GM23338 (cell line): ENCODE data around the gene CFAP299. TPM values are rescaled to one million over a fixed set of nuclear protein-coding genes. Genes with fewer than 3 reads are reported as not detected.

Experiments
- ATAC-seq: fragments of 200-7000 bp; cut with Tn5 transposase; 3 replicates; pipeline ENCODE4 v1.9.1; 2020
- DNase-seq: peaks from one replicate; pipeline ENCODE4 v3.0.0-alpha.2; 2015; ENCODE audit warnings: low spot score
- H2AFZ ChIP-seq: fragments of 200-600 bp; sonication (generic); 2 replicates; pipeline ENCODE4 v1.8.0; 2016; ENCODE audit warnings: antibody characterized with exemption, mild to moderate bottlenecking, moderate library complexity
- H3F3A ChIP-seq: fragments of 200-600 bp; sonication (generic); replicated peaks from 2 replicates; pipeline ENCODE4 v1.8.0; 2017; ENCODE audit warnings: antibody characterized with exemption, mixed run types, low read depth
- H3K27ac ChIP-seq: fragments of 200-600 bp; sonication (generic); 2 replicates; pipeline ENCODE4 v1.6.1; 2016; ENCODE audit warnings: low read depth
- H3K27me3 ChIP-seq: fragments of 200-600 bp; sonication (generic); 2 replicates; pipeline ENCODE4 v1.8.0; 2016; ENCODE audit warnings: mild to moderate bottlenecking, mixed run types, moderate library complexity; ENCODE audit not compliant: insufficient read depth
- H3K36me3 ChIP-seq: fragments of 200-600 bp; sonication (generic); 2 replicates; pipeline ENCODE4 v1.8.0; 2016; ENCODE audit warnings: mild to moderate bottlenecking; ENCODE audit not compliant: insufficient read depth
- H3K4me1 ChIP-seq: fragments of 200-600 bp; sonication (generic); 2 replicates; pipeline ENCODE4 v1.8.0; 2016; ENCODE audit warnings: mild to moderate bottlenecking, moderate library complexity; ENCODE audit not compliant: insufficient read depth
- H3K4me2 ChIP-seq: fragments of 200-600 bp; sonication (generic); 2 replicates; pipeline ENCODE4 v1.7.1; 2017; ENCODE audit warnings: mixed run types
- H3K4me3 ChIP-seq: fragments of 200-600 bp; sonication (generic); 2 replicates; pipeline ENCODE4 v1.6.1; 2016; ENCODE audit warnings: mixed run types
- H3K79me2 ChIP-seq: fragments of 200-600 bp; sonication (generic); replicated peaks from 2 replicates; pipeline ENCODE4 v1.8.0; 2017; ENCODE audit warnings: mild to moderate bottlenecking; ENCODE audit not compliant: insufficient read depth
- H3K9me2 ChIP-seq: fragments of 200-600 bp; sonication (generic); 2 replicates; pipeline ENCODE4 v1.8.0; 2017; ENCODE audit not compliant: insufficient read depth
- H4K20me1 ChIP-seq: fragments of 200-600 bp; sonication (generic); replicated peaks from 2 replicates; pipeline ENCODE4 v1.8.0; 2017; ENCODE audit warnings: mild to moderate bottlenecking; ENCODE audit not compliant: insufficient read depth
- H3K27ac Mint-ChIP-seq: 2 replicates; pipeline ENCODE4 v1.8.0; 2020; ENCODE audit warnings: inconsistent platforms, mild to moderate bottlenecking, moderate library complexity, mixed read lengths
- H3K27me3 Mint-ChIP-seq: 3 replicates; pipeline ENCODE4 v1.8.0; 2022; ENCODE audit warnings: low read depth, mild to moderate bottlenecking, moderate library complexity, mixed read lengths, inconsistent platforms; ENCODE audit not compliant: insufficient read depth, poor library complexity
- H3K36me3 Mint-ChIP-seq: 3 replicates; pipeline ENCODE4 v1.8.0; 2021; ENCODE audit warnings: low read depth, mild to moderate bottlenecking, inconsistent platforms, moderate library complexity, mixed read lengths
- H3K4me1 Mint-ChIP-seq: 3 replicates; pipeline ENCODE4 v1.8.0; 2020; ENCODE audit warnings: mild to moderate bottlenecking, inconsistent platforms, mixed read lengths
- H3K4me3 Mint-ChIP-seq: 3 replicates; pipeline ENCODE4 v1.8.0; 2021; ENCODE audit warnings: moderate library complexity, mild to moderate bottlenecking, inconsistent platforms, mixed read lengths
- H3K9me3 Mint-ChIP-seq: 3 replicates; pipeline ENCODE4 v1.8.0; 2020; ENCODE audit warnings: moderate library complexity, mild to moderate bottlenecking, inconsistent platforms, mixed read lengths
- CREB1 ChIP-seq: fragments of 250-450 bp; sonication (Bioruptor Pico); IDR thresholded peaks from 2 replicates; pipeline ENCODE4 v1.5.0; 2020; ENCODE audit warnings: low read depth, mild to moderate bottlenecking, moderate library complexity
- CTCF ChIP-seq, 2 experiments: fragments of 200-600 bp in 1 of 2; sonication (generic) in 1 of 2; conservative IDR thresholded peaks; 2 replicates each; pipeline versions ENCODE4 v1.5.1 to v1.6.1; 2016 to 2017; ENCODE audit warnings: antibody characterized with exemption in 2 of 2, low read depth in 2 of 2, mild to moderate bottlenecking in 2 of 2, moderate library complexity in 1 of 2
- EZH2phosphoT487 ChIP-seq: fragments of 200-600 bp; sonication (generic); IDR thresholded peaks from one replicate; pipeline ENCODE4 v1.8.1; 2018; ENCODE audit warnings: antibody characterized with exemption; ENCODE audit not compliant: unreplicated experiment
- JUNB ChIP-seq: IDR thresholded peaks from one replicate; pipeline ENCODE4 v1.6.1; 2016; ENCODE audit warnings: antibody characterized with exemption; ENCODE audit not compliant: unreplicated experiment
- POLR2AphosphoS5 ChIP-seq: IDR thresholded peaks from 2 replicates; pipeline ENCODE4 v1.6.1; 2016; ENCODE audit warnings: antibody characterized with exemption, low read depth
- STAT1 ChIP-seq: IDR thresholded peaks from one replicate; pipeline ENCODE4 v1.6.1; 2016; ENCODE audit warnings: antibody characterized with exemption; ENCODE audit not compliant: unreplicated experiment
- ZNF114 ChIP-seq: fragments of 250-450 bp; sonication (Bioruptor Pico); IDR thresholded peaks from 2 replicates; pipeline ENCODE4 v1.5.0; 2020; ENCODE audit warnings: mild to moderate bottlenecking, moderate library complexity
- ZNF331 ChIP-seq: fragments of 250-450 bp; sonication (Bioruptor Pico); IDR thresholded peaks from 2 replicates; pipeline ENCODE4 v1.5.0; 2020; ENCODE audit warnings: low read depth, mild to moderate bottlenecking, moderate library complexity
- ZNF462 ChIP-seq: fragments of 250-450 bp; sonication (Bioruptor Pico); IDR thresholded peaks from 2 replicates; pipeline ENCODE4 v1.5.0; 2020; ENCODE audit warnings: mild to moderate bottlenecking, moderate library complexity
- polyA plus RNA-seq: library from polyadenylated mRNA; unstranded; fragments of >200 nt; fragmentation: Nextera tagmentation; extraction: Ambion mirVana; gene quantifications from 2 replicates; pipeline ENCODE4 v1.2.1, GENCODE V29; 2016
- total RNA-seq: library from RNA; depleted of rRNA; stranded (reverse); fragments of >200 nt; shearing (Covaris generic); gene quantifications from 2 replicates; pipeline ENCODE4 v1.2.3, GENCODE V29; 2014

The CFAP299 gene
- total and polyA plus RNA-seq, 2 experiments from 2014 or later, result not detected

- Mint-ChIP-seq H3K9me3 (no peaks in the 10 kb centered on the region), H3K27ac (peak overlapping the region; percentile 41; the same call in 1 of the 2 replicates), H3K27me3 (no peaks in the 10 kb centered on the region), H3K4me1 (peaks cover 20% of the 10 kb centered on the region), H3K36me3 (no peaks in the 10 kb centered on the region), H3K4me3 (no peak overlapping the region; the same call in 2 of the 3 replicates)
- Histone ChIP-seq H3K27ac (no peak overlapping the region), H3F3A (no peaks in the 10 kb centered on the region), H3K9me2 (peaks cover 9% of the 10 kb centered on the region), H3K27me3 (no peaks in the 10 kb centered on the region), H2AFZ (no peak overlapping the region; the same call in 1 of the 2 replicates), H3K36me3 (no peaks in the 10 kb centered on the region), H4K20me1 (no peaks in the 10 kb centered on the region), H3K4me3 (no peak overlapping the region), H3K4me2 (peak overlapping the region; percentile 39; the same call in 1 of the 2 replicates), H3K4me1 (peaks cover 18% of the 10 kb centered on the region), H3K79me2 (no peaks in the 10 kb centered on the region)
- no peak for TF ChIP-seq ZNF331 (CRISPR knock-in tag)
- no peak for TF ChIP-seq JUNB
- TF ChIP-seq ZNF114, result no peak
- TF ChIP-seq STAT1, result no peak
- TF ChIP-seq CREB1 (CRISPR knock-in tag), result no peak
- no peak for TF ChIP-seq POLR2AphosphoS5
- DNase-seq (peak; percentile 64), ATAC-seq (peak; percentile 96)
Measured at GRCh38 chr4:80454556-80454955, 119.0 kb downstream of the CFAP299 start.

- H3K27me3 Mint-ChIP-seq, result peaks cover 4% of the 10 kb centered on the region
- peaks cover 9% of the 10 kb centered on the region for H3K9me2 ChIP-seq
- DNase-seq (peak; percentile 58), ATAC-seq (peak; percentile 86)
- peaks cover 39% of the 10 kb centered on the region for H3K4me1 ChIP-seq
- H4K20me1 ChIP-seq, result no peaks in the 10 kb centered on the region
- no peaks in the 10 kb centered on the region for H3K9me3 Mint-ChIP-seq
- no peak overlapping the region for H3K27ac Mint-ChIP-seq
- peak overlapping the region; percentile 14; the same call in 1 of the 2 replicates for H3K27ac ChIP-seq
- H3K4me3 ChIP-seq, result no peak overlapping the region
- H3K36me3 Mint-ChIP-seq, result no peaks in the 10 kb centered on the region
- H3K4me3 Mint-ChIP-seq, result no peak overlapping the region
- H3K79me2 ChIP-seq, result no peaks in the 10 kb centered on the region
- H3K36me3 ChIP-seq, result no peaks in the 10 kb centered on the region
- H3K4me2 ChIP-seq, result peak overlapping the region; percentile 12
- H3F3A ChIP-seq, result no peaks in the 10 kb centered on the region
- H3K27me3 ChIP-seq, result no peaks in the 10 kb centered on the region
- peaks cover 40% of the 10 kb centered on the region for H3K4me1 Mint-ChIP-seq
- TF ChIP-seq EZH2phosphoT487, result no peak
- TF ChIP-seq CTCF (conservative IDR thresholded peaks at IDR 0.05; ENCODE audit: low read depth in 2 of 2), result peak in 1 of 2 experiments; percentile 45; a peak in 3 of 4 replicates
- TF ChIP-seq ZNF462 (CRISPR knock-in tag), result 0 out of 2 replicates have a peak, but pooled peaks have one; percentile 9
- H2AFZ ChIP-seq, result no peak overlapping the region
Measured at GRCh38 chr4:80459918-80460473, 124.5 kb downstream of the CFAP299 start.
